Measurements from ENCODE around the gene RASSF8.

GRCh38 chr12:26042645-26043044, 84.2 kb downstream of the RASSF8 start:
- TF ChIP-seq POLR2AphosphoS5 (IDR thresholded peaks at IDR 0.05) = no peak
- no peak for TF ChIP-seq EP300 (IDR thresholded peaks at IDR 0.05)
- TF ChIP-seq CTCF (IDR thresholded peaks at IDR 0.05) = no peak
- TF ChIP-seq POLR2A (IDR thresholded peaks at IDR 0.05; ENCODE audit: low read depth) = no peak

Data from esophagus muscularis mucosa (tissue), 4 donors.